GDM1 (cell line): ENCODE data around the gene EXOC3L1.
A peak's percentile ranks its signal among the peaks of the same experiment; 100 is the strongest.

ENCODE experiments used
- DNase-seq: peaks from one replicate; lab custom pipeline; 2025; lab: John Stamatoyannopoulos, UW

EXOC3L1 gene

GRCh38 chr16:67163164-67163998 is 26.6 kb downstream of the EXOC3L1 start:
- no peak for DNase-seq

- DNase-seq, result no peak
Measured at GRCh38 chr16:67162506-67163163, 27.3 kb downstream of the EXOC3L1 start.

GRCh38 chr16:67161595-67162058 is 28.3 kb downstream of the EXOC3L1 start:
- no peak for DNase-seq

GRCh38 chr16:67158637-67159600 is 31.0 kb downstream of the EXOC3L1 start:
- no peak for DNase-seq

GRCh38 chr16:67157892-67158635 is 31.9 kb downstream of the EXOC3L1 start:
- no peak for DNase-seq

- no peak for DNase-seq
Measured at GRCh38 chr16:67157106-67157748, 32.7 kb downstream of the EXOC3L1 start.

GRCh38 chr16:67156143-67156844 is 33.6 kb downstream of the EXOC3L1 start:
- DNase-seq, result no peak

GRCh38 chr16:67155295-67156142 is 34.4 kb downstream of the EXOC3L1 start:
- peak; percentile 26 for DNase-seq

- no peak for DNase-seq
Measured at GRCh38 chr16:67154578-67155294, 35.2 kb downstream of the EXOC3L1 start.

GRCh38 chr16:67151431-67152097 is 38.4 kb downstream of the EXOC3L1 start:
- DNase-seq, result no peak

GRCh38 chr16:67150833-67151396 is 39.0 kb downstream of the EXOC3L1 start, which contains the start of gene B3GNT9:
Gene B3GNT9, minus strand, starts transcription at chr16:67150998. Its CDS starts 513 bp downstream, at chr16:67150485.
- no peak for DNase-seq

GRCh38 chr16:67150047-67150832 is 39.7 kb downstream of the EXOC3L1 start:
- DNase-seq, result no peak

GRCh38 chr16:67149276-67150046 is 40.5 kb downstream of the EXOC3L1 start:
- no peak for DNase-seq

- no peak for DNase-seq
Measured at GRCh38 chr16:67148656-67149275, 41.2 kb downstream of the EXOC3L1 start.

- DNase-seq, result no peak
Measured at GRCh38 chr16:67148221-67148620, 41.7 kb downstream of the EXOC3L1 start.
